NT2/D1 (cell line): ENCODE measurements around the gene RNF13.

Experiments
- SUZ12 ChIP-seq: IDR thresholded peaks from 2 replicates; pipeline ENCODE4 v1.6.1; 2011; ENCODE audit not compliant: insufficient read length, insufficient read depth; ENCODE audit errors: extremely low read depth
- YY1 ChIP-seq: IDR thresholded peaks from 2 replicates; pipeline ENCODE4 v1.6.1; 2011; ENCODE audit not compliant: insufficient read length, insufficient read depth
- ZNF274 ChIP-seq: IDR thresholded peaks from 2 replicates; pipeline ENCODE4 v1.6.1; 2011; ENCODE audit warnings: mild to moderate bottlenecking, low read depth, low read length

DNA sequence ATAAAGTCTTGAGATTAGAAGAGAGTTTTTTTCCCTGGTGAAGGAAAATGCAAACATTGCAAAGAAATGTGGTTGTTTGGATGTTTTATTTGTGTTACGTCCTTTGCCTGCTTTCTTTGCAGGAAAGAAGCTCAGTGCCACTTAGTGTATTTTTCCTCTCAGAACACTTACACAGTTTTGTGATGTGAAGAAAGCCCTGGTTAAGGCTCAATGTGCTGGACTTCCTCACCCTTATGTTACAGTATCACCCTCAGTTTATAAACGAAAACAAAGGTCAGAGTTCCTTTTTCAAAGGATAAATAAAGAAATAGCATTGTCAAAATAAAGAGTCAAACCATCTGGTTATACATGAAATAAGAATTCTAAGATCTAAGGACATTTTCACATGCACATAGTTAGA, 45.9 kb downstream of the RNF13 start:
- TF ChIP-seq YY1, result no peak
- TF ChIP-seq SUZ12, result no peak
- no peak for TF ChIP-seq ZNF274
